ENCODE measurements around the gene SLC15A2.

GRCh38 chr3:121918779-121919483, 24.7 kb downstream of the SLC15A2 start:
- TF ChIP-seq TAF1 (IDR thresholded peaks at IDR 0.05; ENCODE audit: borderline replicate concordance, low read depth, low read length) (no peak), POLR2AphosphoS5 (IDR thresholded peaks at IDR 0.05; ENCODE audit: low read depth, low read length) (no peak)
